Activated CD4-positive, alpha-beta T cell treated with anti-CD3 and anti-CD28 coated beads, Interleukin-2, Interleukin-6, amounts not matched to agents 100 ng/mL and 50 ng/mL, durations not matched to agents 16 hours and 8 hours (primary cell): ENCODE results near the gene CHCHD1.
"Not testable (repeated sequence)": the region's sequence is repeated elsewhere in the genome, so short reads cannot be mapped to it uniquely, and the experiment has no call there.

Experiments used
- DNase-seq: peaks from one replicate; pipeline ENCODE4 v3.0.0-alpha.2; 2020

Gene CHCHD1

GRCh38 chr10:73795491-73795890, 13.6 kb downstream of the CHCHD1 start:
- DNase-seq: not testable (repeated sequence)

- DNase-seq: not testable (repeated sequence)
Measured at GRCh38 chr10:73796035-73796434, 14.2 kb downstream of the CHCHD1 start.

GRCh38 chr10:73796766-73797165, 14.9 kb downstream of the CHCHD1 start:
- no peak for DNase-seq

GRCh38 chr10:73797324-73798025, 15.6 kb downstream of the CHCHD1 start:
- no peak for DNase-seq

- no peak for DNase-seq
Measured at GRCh38 chr10:73798087-73798486, 16.2 kb downstream of the CHCHD1 start.

GRCh38 chr10:73798927-73799560, 17.2 kb downstream of the CHCHD1 start:
- DNase-seq: no peak

- no peak for DNase-seq
Measured at GRCh38 chr10:73799899-73800559, 18.2 kb downstream of the CHCHD1 start.

- no peak for DNase-seq
Measured at GRCh38 chr10:73800560-73801252, 18.9 kb downstream of the CHCHD1 start.

- DNase-seq: no peak
Measured at GRCh38 chr10:73801253-73801590, 19.4 kb downstream of the CHCHD1 start.

GRCh38 chr10:73802276-73802991, 20.6 kb downstream of the CHCHD1 start:
- DNase-seq: no peak

GRCh38 chr10:73803680-73804286, 21.9 kb downstream of the CHCHD1 start:
- peak; percentile 28 for DNase-seq

GRCh38 chr10:73806176-73806950, 24.5 kb downstream of the CHCHD1 start:
- DNase-seq: no peak

GRCh38 chr10:73807471-73807870, 25.6 kb downstream of the CHCHD1 start:
- DNase-seq: no peak

GRCh38 chr10:73808021-73808815, 26.4 kb downstream of the CHCHD1 start:
- no peak for DNase-seq

- DNase-seq: no peak
Measured at GRCh38 chr10:73809061-73809818, 27.4 kb downstream of the CHCHD1 start.

GRCh38 chr10:73810358-73810734, 28.5 kb downstream of the CHCHD1 start:
- DNase-seq: peak; percentile 44

GRCh38 chr10:73810735-73811465, 29.1 kb downstream of the CHCHD1 start:
- DNase-seq: peak; percentile 61

GRCh38 chr10:73812657-73813056, 30.8 kb downstream of the CHCHD1 start:
- no peak for DNase-seq

- DNase-seq: no peak
Measured at GRCh38 chr10:73813333-73813732, 31.5 kb downstream of the CHCHD1 start.
